ENCODE measurements around the gene RCBTB1. TPM values are rescaled to one million over a fixed set of nuclear protein-coding genes. Genes with fewer than 3 reads are reported as not detected.
A peak's percentile ranks its signal among the peaks of the same experiment; 100 is the strongest.

Gene RCBTB1
- total RNA-seq: 10 to 100 TPM; 19.4 to 30.9 (median 29.3) TPM
- polyA plus RNA-seq: 10 to 100 TPM in 2 of 3 donors, 1 to 10 TPM in 1; 10.0 to 13.7 (median 10.3) TPM
- long read RNA-seq, donor 1, full-length matches to known transcripts: 2 of 2 reads
- long read RNA-seq, donor 1, partial matches to known transcripts: 0 of 2 reads
- long read RNA-seq, donor 1, other reads (novel, unspliced or antisense): 0 of 2 reads
- long read RNA-seq, donor 2, full-length matches to known transcripts: 1 of 1 reads
- long read RNA-seq, donor 2, partial matches to known transcripts: 0 of 1 reads
- long read RNA-seq, donor 2, other reads (novel, unspliced or antisense): 0 of 1 reads

DNA sequence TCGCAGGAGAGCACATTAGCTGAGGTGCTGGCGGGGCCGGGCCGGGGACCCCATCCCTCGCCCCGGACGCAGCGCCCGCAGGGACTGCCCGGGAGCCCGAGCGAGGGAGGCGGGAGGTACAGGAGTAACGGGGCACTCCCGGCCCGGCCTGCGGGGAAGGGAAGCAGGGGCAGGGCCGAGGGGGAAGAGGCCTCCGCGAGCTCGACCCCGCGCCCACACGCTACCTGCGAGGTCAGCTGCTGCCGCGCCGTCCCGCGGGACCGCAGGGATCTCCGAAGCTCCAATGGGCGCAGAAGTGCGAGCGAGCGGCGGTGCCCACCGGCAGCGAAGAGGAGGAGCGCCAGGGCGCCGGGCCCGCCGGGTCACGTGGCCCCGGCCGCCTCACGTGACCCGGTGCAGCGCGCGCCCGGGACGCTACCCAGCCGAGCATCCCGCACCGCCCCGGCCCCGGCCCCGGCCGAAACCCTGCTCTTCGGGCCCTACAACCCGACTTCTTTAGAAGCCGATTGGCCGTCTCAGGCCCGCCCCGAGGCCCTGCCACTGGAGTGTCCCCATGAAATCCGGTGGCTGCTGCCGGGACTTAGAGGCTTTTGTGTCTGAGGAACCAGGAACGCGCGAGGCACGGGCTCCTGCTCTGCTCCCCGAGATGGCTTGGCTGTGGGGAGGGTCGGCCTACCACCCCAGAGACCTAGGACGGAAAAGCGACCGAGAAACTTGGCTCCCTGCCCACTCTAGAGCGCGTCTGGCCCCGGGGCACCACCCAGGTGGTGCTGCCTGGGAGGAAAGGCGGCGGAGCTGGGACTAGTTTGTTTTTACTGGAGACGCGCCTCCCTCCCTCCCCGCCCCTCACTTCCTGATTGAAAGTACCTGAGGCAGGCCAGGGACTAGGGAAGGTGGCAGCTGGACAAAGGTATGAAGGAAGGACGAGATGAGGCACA lies at the start of gene RCBTB1:
RCBTB1 (minus strand) TSS at position 339 of the 938 bp plus-strand sequence. CDS start 18,279 bp downstream, outside the sequence.
- intact Hi-C loops (cut with DNase I; ENCODE audit: low total_unique reads): no loop called here
- H3K4me3 ChIP-seq: peak within 1 kb of the TSS; percentile 69 to 99 (median 93)
- no peaks in the 10 kb centered on the region for H3K27me3 ChIP-seq (replicated peaks in 1 of 7)
- H3K36me3 ChIP-seq: peaks cover 0 to 16% (median under 1%) of the 10 kb centered on the region in 6 donors
- DNase-seq: peak; percentile 93
- TF ChIP-seq, protein P1, sequence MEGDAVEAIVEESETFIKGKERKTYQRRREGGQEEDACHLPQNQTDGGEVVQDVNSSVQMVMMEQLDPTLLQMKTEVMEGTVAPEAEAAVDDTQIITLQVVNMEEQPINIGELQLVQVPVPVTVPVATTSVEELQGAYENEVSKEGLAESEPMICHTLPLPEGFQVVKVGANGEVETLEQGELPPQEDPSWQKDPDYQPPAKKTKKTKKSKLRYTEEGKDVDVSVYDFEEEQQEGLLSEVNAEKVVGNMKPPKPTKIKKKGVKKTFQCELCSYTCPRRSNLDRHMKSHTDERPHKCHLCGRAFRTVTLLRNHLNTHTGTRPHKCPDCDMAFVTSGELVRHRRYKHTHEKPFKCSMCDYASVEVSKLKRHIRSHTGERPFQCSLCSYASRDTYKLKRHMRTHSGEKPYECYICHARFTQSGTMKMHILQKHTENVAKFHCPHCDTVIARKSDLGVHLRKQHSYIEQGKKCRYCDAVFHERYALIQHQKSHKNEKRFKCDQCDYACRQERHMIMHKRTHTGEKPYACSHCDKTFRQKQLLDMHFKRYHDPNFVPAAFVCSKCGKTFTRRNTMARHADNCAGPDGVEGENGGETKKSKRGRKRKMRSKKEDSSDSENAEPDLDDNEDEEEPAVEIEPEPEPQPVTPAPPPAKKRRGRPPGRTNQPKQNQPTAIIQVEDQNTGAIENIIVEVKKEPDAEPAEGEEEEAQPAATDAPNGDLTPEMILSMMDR (IDR thresholded peaks at IDR 0.05 in 8 of 11, conservative IDR thresholded peaks at IDR 0.05 in 3 of 11): no peak
- TF ChIP-seq POLR2AphosphoS5 (IDR thresholded peaks at IDR 0.05): peak; percentile 86 to 88 (median 87)
- peak within 1 kb of the TSS; percentile 69 to 90 (median 86) for H3K27ac ChIP-seq
- H3K9me3 ChIP-seq: no peaks in the 10 kb centered on the region
- peaks cover 5 to 44% (median 24%) of the 10 kb centered on the region in 6 donors for H3K4me1 ChIP-seq
- WGBS, 5 donors: 0 to 1% (median 1%) methylated on average over 32 to 87 of the region's 87 CpGs

DNA sequence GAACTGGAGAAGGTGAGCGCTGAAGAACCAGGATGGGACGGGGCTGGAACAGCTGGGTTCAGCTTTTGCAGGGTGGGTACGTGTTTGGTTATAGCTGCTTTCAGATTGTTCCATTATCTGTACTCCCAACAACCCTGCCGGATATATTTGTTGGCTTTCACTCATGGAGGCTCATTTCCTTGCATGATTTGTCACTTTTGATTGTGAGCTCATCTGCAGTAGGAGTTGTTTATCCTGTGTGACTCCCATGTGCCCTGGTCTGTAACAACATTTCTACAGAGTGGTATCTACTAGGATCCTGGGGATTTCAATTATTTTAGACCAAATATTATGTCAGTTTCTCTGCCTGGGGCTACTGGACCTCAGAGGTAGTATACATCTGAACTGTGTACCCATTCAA lies 48.4 kb upstream of the RCBTB1 start:
- intact Hi-C loops (cut with DNase I; ENCODE audit: low total_unique reads): no loop called here
- Histone ChIP-seq H3K4me3 (no peak overlapping the region), H3K27me3 (replicated peaks in 1 of 7) (no peaks in the 10 kb centered on the region), H3K27ac (peak overlapping the region in 1 of 8 donors; percentile 0), H3K9me3 (no peaks in the 10 kb centered on the region), H3K4me1 (peaks cover 0 to 79% (median 46%) of the 10 kb centered on the region in 6 donors), H3K36me3 (peaks cover 0 to 27% (median 0%) of the 10 kb centered on the region in 6 donors)
- DNase-seq: no peak
- 89 to 97% (median 95%) methylated on average over 4 of the region's 4 CpGs for WGBS, 5 donors
- TF ChIP-seq POLR2AphosphoS5 (IDR thresholded peaks at IDR 0.05) (no peak), POLR2A (IDR thresholded peaks at IDR 0.05) (no peak)
- TF ChIP-seq, protein P1 (IDR thresholded peaks at IDR 0.05 in 8 of 11, conservative IDR thresholded peaks at IDR 0.05 in 3 of 11): no peak

DNA sequence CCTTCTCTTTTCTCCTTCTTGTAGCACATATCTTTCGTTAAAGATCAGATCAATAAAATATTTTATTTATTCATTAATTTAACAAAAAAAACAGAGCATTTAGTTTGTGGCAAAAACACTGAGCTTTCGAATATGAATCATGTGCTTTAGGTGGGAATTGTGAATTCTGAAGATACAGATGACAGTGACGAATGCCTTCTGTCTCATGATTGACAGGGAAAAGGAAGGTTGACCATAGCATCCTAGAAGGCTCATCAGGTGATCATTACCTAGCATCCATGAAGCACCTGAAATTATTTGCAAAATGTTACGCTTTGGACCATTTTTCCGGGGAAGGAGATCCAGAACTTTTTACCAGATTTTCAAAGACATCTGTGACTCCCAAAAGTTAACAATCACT lies 46.8 kb upstream of the RCBTB1 start:
- no peak for TF ChIP-seq POLR2AphosphoS5 (IDR thresholded peaks at IDR 0.05)
- no peak for TF ChIP-seq POLR2A (IDR thresholded peaks at IDR 0.05)
- TF ChIP-seq, protein P1 (IDR thresholded peaks at IDR 0.05 in 8 of 11, conservative IDR thresholded peaks at IDR 0.05 in 3 of 11): no peak
- intact Hi-C loops (cut with DNase I; ENCODE audit: low total_unique reads): no loop called here
- WGBS, 5 donors: 92 to 95% (median 94%) methylated on average over 5 of the region's 5 CpGs

More for the DNA sequence above, 46.8 kb upstream of the RCBTB1 start:
- Histone ChIP-seq H3K4me3 (no peak overlapping the region), H3K27ac (no peak overlapping the region), H3K9me3 (no peaks in the 10 kb centered on the region), H3K36me3 (peaks cover 0 to 24% (median 0%) of the 10 kb centered on the region in 6 donors), H3K27me3 (replicated peaks in 1 of 7) (no peaks in the 10 kb centered on the region), H3K4me1 (peaks cover 0 to 94% (median 53%) of the 10 kb centered on the region in 6 donors)
- DNase-seq: no peak
